Left hindlimb (tissue), 1 donor: ENCODE results near the gene PPP1R12B.
"Not testable (repeated sequence)": the region's sequence is repeated elsewhere in the genome, so short reads cannot be mapped to it uniquely, and the experiment has no call there.

Source experiments
- DNase-seq: peaks from one replicate; pipeline ENCODE4 v3.0.0-alpha.2; 2018

The PPP1R12B gene

DNA sequence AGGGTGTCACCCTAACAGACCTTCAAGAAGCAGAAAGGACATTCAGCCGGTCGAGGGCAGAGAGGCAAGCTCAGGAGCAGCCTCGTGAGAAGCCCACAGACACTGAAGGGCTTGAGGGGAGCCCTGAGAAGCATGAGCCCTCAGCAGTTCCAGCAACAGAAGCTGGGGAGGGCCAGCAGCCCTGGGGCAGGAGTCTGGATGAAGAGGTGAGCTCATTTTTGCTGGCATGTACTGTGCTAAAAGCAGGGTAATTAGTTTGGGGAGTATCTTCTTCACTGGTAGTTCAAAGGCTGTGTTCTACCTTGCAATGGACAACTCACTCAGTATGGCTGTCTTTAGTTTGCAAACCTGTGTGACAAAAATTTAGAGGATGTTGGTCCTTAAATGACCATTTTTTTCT, 144.6 kb downstream of the PPP1R12B start:
- DNase-seq: not testable (repeated sequence)

DNA sequence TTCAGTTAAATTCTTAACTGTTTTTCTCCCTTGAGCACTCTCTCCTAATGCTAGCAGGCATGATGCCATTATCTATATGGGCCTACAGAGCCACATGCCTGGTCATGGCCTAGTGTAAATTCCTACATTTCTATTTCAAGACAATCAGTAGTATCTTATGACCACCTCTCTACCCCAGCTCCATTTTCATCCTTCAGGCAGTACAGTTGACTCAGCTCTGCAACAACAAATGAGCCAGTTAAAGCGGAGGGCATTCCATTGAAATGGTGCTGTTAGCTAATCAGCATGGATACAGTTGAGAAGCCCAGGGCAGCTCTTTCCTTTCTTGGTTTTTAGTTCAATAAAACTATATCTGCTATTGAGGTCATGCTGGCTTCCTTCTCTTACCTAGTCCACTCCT, 150.0 kb downstream of the PPP1R12B start:
- no peak for DNase-seq

- DNase-seq: not testable (repeated sequence)
Measured at GRCh38 chr1:202499997-202500396, 151.5 kb downstream of the PPP1R12B start.

DNA sequence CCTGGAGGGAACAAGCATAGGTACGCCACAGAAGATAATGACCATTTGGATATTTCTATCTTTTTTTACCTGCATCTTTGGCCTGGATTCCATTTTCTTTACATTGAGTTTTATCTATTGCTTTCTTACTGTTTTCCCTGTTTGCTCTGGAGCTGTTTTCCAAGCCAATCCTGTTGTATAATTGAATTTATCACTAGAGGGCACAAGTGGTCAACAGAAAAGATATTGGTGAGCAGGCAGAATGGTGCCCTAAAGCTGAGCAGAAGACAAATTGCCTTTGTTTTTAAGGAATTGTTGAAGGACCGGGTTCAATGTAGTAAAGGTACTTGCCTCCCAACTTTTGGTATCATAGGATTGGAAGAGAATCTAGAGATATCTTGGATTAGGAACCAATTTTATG, 152.8 kb downstream of the PPP1R12B start:
- no peak for DNase-seq

- DNase-seq: no peak
Measured at GRCh38 chr1:202505356-202505755, 156.9 kb downstream of the PPP1R12B start.

- peak; percentile 36 for DNase-seq
Measured at GRCh38 chr1:202505880-202506575, 157.5 kb downstream of the PPP1R12B start.

- DNase-seq: not testable (repeated sequence)
Measured at GRCh38 chr1:202508863-202509262, 160.4 kb downstream of the PPP1R12B start.

- not testable (repeated sequence) for DNase-seq
Measured at GRCh38 chr1:202513875-202514274, 165.4 kb downstream of the PPP1R12B start.

DNA sequence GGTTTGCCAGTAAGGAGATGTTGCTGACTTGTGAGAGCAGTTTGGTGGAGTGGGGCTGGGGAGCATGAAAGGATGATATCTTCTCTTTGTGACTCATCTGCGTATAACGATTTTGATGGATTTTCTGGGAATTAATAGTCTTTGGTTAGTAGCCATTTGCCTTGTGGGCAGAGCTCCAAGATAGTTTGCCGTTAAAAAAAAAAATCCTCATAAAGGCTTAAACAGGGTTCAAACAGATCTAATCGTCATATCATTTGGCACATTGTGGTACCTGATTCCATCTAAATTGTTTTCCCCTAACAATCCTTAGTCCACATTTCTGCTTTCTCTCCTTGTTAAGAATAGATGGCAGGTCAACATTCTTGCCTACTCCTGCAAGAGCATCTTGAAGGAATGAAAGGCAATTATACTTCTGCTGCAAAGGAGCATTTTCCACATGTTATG, 168.0 kb downstream of the PPP1R12B start:
- no peak for DNase-seq

DNA sequence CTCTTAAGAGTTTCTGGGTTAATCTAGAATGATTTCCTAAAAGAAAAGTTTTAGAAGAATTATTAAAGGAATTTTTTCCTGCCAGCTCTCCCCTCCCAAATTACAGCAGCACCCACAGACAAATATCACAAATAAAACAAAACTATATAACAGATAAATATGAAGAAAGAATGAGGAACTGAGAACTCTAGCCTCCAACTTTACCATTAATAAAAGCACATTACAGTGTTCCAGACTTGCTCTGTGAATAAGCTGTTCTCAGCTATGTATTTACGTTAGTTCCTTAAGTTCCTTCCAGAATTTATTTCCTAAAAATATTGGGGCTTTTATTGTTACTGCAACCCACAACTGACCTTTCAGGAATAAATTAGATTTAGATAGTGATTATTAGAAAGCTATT, 168.6 kb downstream of the PPP1R12B start:
- not testable (repeated sequence) for DNase-seq

- DNase-seq: not testable (repeated sequence)
Measured at GRCh38 chr1:202518180-202518579, 169.7 kb downstream of the PPP1R12B start.

- not testable (repeated sequence) for DNase-seq
Measured at GRCh38 chr1:202518905-202519304, 170.4 kb downstream of the PPP1R12B start.

- DNase-seq: peak; percentile 41
Measured at GRCh38 chr1:202520129-202520856, 171.8 kb downstream of the PPP1R12B start.

- DNase-seq: not testable (repeated sequence)
Measured at GRCh38 chr1:202520857-202521216, 172.3 kb downstream of the PPP1R12B start.

DNA sequence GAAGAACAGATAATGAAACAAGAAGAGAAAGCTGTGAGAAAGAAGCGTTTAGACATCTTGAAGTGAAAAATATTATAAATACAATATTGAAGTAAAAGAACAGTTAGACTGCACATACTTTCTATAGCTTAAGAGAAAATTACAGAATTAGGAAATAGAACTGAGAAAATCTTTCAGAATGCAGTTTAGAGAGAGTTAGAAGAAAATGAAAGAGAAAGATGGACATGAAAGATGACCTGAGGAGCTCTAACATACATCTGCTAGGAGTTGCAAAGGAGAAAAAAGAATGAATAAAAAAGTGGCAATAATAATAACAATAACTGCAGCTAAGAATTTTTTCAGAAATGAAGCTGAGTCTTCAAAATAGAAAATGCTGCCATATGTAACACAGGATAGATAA, 173.0 kb downstream of the PPP1R12B start:
- DNase-seq: not testable (repeated sequence)

- DNase-seq: no peak
Measured at GRCh38 chr1:202521886-202522285, 173.4 kb downstream of the PPP1R12B start.

GRCh38 chr1:202526056-202526455, 177.6 kb downstream of the PPP1R12B start:
- DNase-seq: not testable (repeated sequence)

DNA sequence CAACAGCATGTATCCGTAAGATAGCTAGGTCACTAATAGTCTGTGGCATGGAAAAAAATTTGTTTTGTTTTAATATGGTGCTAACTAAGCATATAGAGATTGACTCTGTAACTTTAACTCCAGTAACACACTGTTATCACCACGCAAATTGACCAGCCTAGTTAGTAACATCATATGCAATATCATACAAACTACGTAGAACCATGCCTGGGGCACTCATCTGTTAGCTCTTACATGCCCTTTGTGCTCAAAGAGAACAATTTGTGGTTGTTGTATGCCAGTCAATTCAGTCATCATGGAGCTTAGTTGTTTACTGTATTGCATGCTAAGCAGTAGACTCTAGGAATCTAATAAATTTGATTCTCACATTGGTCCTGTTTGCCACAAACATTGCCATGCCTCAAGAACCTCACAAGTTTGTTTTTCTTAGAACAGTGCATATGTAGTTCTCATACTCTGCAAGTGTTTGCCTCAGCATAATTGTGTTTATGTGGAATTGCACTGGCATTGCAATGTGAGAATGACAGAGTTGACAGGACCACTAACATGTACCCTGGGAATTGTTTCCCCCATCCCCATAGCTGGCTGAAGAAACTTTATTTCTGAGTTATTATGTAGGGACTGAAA, 179.7 kb downstream of the PPP1R12B start:
- DNase-seq: not testable (repeated sequence)

DNA sequence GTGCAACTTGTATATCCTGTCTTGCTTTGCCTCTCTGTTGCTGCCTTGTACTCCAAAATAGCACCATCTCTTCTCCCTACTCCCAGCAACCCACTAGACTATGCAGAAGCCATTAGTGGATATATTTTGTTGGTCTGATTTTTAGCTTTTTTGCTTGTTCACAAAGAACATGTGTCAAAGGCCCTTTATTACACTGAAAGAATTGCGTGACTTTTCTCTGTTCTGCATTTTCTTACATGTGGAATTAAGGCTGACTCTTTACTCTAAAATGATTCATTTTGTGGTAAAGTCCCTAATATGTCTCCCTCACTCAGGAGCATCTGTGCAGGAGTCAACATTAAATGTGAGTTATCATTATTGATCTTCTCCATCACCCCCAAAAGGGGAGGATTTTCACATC, 182.2 kb downstream of the PPP1R12B start:
- not testable (repeated sequence) for DNase-seq

- no peak for DNase-seq
Measured at GRCh38 chr1:202531472-202531811, 182.9 kb downstream of the PPP1R12B start.

GRCh38 chr1:202531812-202532616, 183.5 kb downstream of the PPP1R12B start:
- DNase-seq: not testable (repeated sequence)

GRCh38 chr1:202539166-202539574, 190.7 kb downstream of the PPP1R12B start:
- DNase-seq: peak; percentile 51

DNA sequence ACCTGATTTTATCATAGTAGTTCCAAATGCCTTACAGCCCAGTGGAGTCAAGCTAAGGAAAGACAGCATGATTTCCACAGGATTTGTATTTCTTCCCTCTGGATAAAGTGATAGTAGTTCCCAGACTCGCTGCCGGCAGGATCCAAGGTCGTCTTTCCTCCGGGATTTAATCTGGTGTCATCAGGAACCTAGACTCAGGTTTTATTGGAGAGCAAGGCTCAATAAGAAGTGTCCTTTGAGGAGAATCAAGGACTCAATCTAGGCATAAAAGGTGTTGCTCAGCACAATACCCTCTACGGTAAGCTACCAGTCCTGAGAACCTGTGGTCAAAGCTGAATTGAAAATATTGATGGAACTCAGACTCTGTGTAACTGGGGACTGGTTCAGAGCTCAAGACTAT, 191.1 kb downstream of the PPP1R12B start:
- not testable (repeated sequence) for DNase-seq
